IMR-90 (cell line): ENCODE measurements around the gene NRXN2.

Experiments
- BHLHE40 ChIP-seq: fragments of 150-350 bp; IDR thresholded peaks from 2 replicates; pipeline ENCODE4 v1.6.1; 2016; ENCODE audit warnings: mild to moderate bottlenecking, low read depth, low read length
- MAZ ChIP-seq: IDR thresholded peaks from 2 replicates; pipeline ENCODE4 v1.6.1; 2012; ENCODE audit warnings: low read depth, mild to moderate bottlenecking, low read length, improper control_type of control experiment, moderate library complexity, borderline replicate concordance
- POLR2A ChIP-seq: IDR thresholded peaks from 2 replicates; pipeline ENCODE4 v1.6.1; 2012; ENCODE audit warnings: mild to moderate bottlenecking, low read depth, low read length
- RAD21 ChIP-seq: IDR thresholded peaks from 2 replicates; pipeline ENCODE4 v1.6.1; 2012; ENCODE audit warnings: low read length, improper control_type of control experiment
- RFX5 ChIP-seq: IDR thresholded peaks from 2 replicates; pipeline ENCODE4 v1.8.0; 2012; ENCODE audit warnings: low read depth, mild to moderate bottlenecking, low read length, moderate library complexity
- TF ChIP-seq, protein P1 (sequence below): conservative IDR thresholded peaks from 2 replicates; pipeline ENCODE4 v1.5.1; 2012; ENCODE audit warnings: mild to moderate bottlenecking, low read depth, low read length, improper control_type of control experiment
- TF ChIP-seq, protein P2 (sequence below): fragments of 150-350 bp; IDR thresholded peaks from 2 replicates; pipeline ENCODE4 v1.6.1; 2017; ENCODE audit warnings: mild to moderate bottlenecking, antibody characterized with exemption, low read length, low read depth

DNA sequence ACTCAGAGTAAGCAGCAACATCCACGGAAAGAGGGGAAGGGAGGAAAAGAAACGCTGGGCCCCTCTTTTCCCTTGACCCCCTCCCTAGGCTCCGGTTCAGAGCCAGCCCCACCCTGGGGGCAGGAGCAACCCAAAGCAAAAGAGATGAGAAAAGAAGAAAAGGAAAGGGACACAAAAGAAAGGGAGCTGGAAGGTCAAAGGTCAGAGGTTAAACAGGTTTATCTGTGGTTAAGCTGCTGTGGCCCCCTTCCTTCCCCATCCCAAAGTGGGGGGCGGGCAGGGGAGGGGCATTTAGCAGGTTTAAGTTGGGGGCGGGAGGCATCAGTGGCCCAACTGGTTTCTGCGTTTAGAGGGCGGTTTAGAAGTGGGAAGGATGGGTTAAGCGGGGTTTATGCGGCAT, 96.4 kb downstream of the NRXN2 start:
- TF ChIP-seq RAD21 (no peak), BHLHE40 (no peak), POLR2A (no peak), MAZ (no peak), RFX5 (no peak)
- TF ChIP-seq, protein P1, sequence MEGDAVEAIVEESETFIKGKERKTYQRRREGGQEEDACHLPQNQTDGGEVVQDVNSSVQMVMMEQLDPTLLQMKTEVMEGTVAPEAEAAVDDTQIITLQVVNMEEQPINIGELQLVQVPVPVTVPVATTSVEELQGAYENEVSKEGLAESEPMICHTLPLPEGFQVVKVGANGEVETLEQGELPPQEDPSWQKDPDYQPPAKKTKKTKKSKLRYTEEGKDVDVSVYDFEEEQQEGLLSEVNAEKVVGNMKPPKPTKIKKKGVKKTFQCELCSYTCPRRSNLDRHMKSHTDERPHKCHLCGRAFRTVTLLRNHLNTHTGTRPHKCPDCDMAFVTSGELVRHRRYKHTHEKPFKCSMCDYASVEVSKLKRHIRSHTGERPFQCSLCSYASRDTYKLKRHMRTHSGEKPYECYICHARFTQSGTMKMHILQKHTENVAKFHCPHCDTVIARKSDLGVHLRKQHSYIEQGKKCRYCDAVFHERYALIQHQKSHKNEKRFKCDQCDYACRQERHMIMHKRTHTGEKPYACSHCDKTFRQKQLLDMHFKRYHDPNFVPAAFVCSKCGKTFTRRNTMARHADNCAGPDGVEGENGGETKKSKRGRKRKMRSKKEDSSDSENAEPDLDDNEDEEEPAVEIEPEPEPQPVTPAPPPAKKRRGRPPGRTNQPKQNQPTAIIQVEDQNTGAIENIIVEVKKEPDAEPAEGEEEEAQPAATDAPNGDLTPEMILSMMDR = no peak
- TF ChIP-seq, protein P2, sequence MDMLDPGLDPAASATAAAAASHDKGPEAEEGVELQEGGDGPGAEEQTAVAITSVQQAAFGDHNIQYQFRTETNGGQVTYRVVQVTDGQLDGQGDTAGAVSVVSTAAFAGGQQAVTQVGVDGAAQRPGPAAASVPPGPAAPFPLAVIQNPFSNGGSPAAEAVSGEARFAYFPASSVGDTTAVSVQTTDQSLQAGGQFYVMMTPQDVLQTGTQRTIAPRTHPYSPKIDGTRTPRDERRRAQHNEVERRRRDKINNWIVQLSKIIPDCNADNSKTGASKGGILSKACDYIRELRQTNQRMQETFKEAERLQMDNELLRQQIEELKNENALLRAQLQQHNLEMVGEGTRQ = no peak
